HepG2 (cell line): Measurements from ENCODE around the gene PRRT2.

Experiments
- ARNT ChIP-seq: fragments of 450-650 bp; IDR thresholded peaks from 2 replicates; pipeline ENCODE4 v1.6.1; 2017
- BRCA1 ChIP-seq: sonication (generic); formaldehyde crosslinking; IDR thresholded peaks from 2 replicates; pipeline ENCODE4 v1.4.0; 2020; ENCODE audit warnings: missing genetic modification reagents
- ELF3 ChIP-seq: IDR thresholded peaks from 2 replicates; pipeline ENCODE4 v1.6.1; 2016; ENCODE audit warnings: missing genetic modification reagents, missing compliant biosample characterization
- GLI4 ChIP-seq: sonication (generic); formaldehyde crosslinking; IDR thresholded peaks from 2 replicates; pipeline ENCODE4 v1.5.1; 2020; ENCODE audit warnings: missing genetic modification reagents, mild to moderate bottlenecking, moderate library complexity, borderline replicate concordance
- RORA ChIP-seq: sonication (generic); formaldehyde crosslinking; IDR thresholded peaks from 2 replicates; pipeline ENCODE4 v1.5.0; 2020; ENCODE audit warnings: mild to moderate bottlenecking, missing genetic modification reagents, moderate library complexity
- SIX4 ChIP-seq: sonication (generic); formaldehyde crosslinking; IDR thresholded peaks from 2 replicates; pipeline ENCODE4 v1.4.0; 2020; ENCODE audit warnings: missing genetic modification reagents
- ZBTB1 ChIP-seq: sonication (generic); formaldehyde crosslinking; IDR thresholded peaks from 2 replicates; pipeline ENCODE4 v1.4.0; 2020; ENCODE audit warnings: missing genetic modification reagents, borderline replicate concordance
- ZBTB4 ChIP-seq: sonication (generic); formaldehyde crosslinking; IDR thresholded peaks from 2 replicates; pipeline ENCODE4 v1.4.0; 2020; ENCODE audit warnings: missing genetic modification reagents, mild to moderate bottlenecking, borderline replicate concordance
- ZNF75D ChIP-seq: sonication (generic); formaldehyde crosslinking; IDR thresholded peaks from 2 replicates; pipeline ENCODE4 v1.8.1; 2023; ENCODE audit warnings: missing genetic modification reagents, mild to moderate bottlenecking, borderline replicate concordance
- TF ChIP-seq, protein P1 (sequence below): IDR thresholded peaks from 2 replicates; pipeline ENCODE4 v1.6.1; 2012; ENCODE audit warnings: inconsistent platforms
- TF ChIP-seq, protein P2 (sequence below): sonication (generic); formaldehyde crosslinking; IDR thresholded peaks from 2 replicates; pipeline ENCODE4 v1.4.0; 2020; ENCODE audit warnings: missing genetic modification reagents
- TF ChIP-seq, protein P3 (sequence below): sonication (generic); formaldehyde crosslinking; IDR thresholded peaks from 2 replicates; pipeline ENCODE4 v1.5.0; 2020; ENCODE audit warnings: mild to moderate bottlenecking, missing genetic modification reagents, moderate library complexity

- TF ChIP-seq, protein P1, sequence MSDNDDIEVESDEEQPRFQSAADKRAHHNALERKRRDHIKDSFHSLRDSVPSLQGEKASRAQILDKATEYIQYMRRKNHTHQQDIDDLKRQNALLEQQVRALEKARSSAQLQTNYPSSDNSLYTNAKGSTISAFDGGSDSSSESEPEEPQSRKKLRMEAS = no peak
- TF ChIP-seq, protein P2, sequence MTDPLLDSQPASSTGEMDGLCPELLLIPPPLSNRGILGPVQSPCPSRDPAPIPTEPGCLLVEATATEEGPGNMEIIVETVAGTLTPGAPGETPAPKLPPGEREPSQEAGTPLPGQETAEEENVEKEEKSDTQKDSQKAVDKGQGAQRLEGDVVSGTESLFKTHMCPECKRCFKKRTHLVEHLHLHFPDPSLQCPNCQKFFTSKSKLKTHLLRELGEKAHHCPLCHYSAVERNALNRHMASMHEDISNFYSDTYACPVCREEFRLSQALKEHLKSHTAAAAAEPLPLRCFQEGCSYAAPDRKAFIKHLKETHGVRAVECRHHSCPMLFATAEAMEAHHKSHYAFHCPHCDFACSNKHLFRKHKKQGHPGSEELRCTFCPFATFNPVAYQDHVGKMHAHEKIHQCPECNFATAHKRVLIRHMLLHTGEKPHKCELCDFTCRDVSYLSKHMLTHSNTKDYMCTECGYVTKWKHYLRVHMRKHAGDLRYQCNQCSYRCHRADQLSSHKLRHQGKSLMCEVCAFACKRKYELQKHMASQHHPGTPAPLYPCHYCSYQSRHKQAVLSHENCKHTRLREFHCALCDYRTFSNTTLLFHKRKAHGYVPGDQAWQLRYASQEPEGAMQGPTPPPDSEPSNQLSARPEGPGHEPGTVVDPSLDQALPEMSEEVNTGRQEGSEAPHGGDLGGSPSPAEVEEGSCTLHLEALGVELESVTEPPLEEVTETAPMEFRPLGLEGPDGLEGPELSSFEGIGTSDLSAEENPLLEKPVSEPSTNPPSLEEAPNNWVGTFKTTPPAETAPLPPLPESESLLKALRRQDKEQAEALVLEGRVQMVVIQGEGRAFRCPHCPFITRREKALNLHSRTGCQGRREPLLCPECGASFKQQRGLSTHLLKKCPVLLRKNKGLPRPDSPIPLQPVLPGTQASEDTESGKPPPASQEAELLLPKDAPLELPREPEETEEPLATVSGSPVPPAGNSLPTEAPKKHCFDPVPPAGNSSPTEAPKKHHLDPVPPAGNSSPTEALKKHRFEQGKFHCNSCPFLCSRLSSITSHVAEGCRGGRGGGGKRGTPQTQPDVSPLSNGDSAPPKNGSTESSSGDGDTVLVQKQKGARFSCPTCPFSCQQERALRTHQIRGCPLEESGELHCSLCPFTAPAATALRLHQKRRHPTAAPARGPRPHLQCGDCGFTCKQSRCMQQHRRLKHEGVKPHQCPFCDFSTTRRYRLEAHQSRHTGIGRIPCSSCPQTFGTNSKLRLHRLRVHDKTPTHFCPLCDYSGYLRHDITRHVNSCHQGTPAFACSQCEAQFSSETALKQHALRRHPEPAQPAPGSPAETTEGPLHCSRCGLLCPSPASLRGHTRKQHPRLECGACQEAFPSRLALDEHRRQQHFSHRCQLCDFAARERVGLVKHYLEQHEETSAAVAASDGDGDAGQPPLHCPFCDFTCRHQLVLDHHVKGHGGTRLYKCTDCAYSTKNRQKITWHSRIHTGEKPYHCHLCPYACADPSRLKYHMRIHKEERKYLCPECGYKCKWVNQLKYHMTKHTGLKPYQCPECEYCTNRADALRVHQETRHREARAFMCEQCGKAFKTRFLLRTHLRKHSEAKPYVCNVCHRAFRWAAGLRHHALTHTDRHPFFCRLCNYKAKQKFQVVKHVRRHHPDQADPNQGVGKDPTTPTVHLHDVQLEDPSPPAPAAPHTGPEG (CRISPR knock-in tag) = no peak
- TF ChIP-seq BRCA1 (no peak), RORA (CRISPR knock-in tag) (no peak), ARNT (no peak), ELF3 (CRISPR knock-in tag) (no peak), ZBTB4 (CRISPR knock-in tag) (no peak), GLI4 (CRISPR knock-in tag) (no peak), SIX4 (CRISPR knock-in tag) (no peak), ZNF75D (CRISPR knock-in tag) (no peak), ZBTB1 (CRISPR knock-in tag) (no peak)
- TF ChIP-seq, protein P3, sequence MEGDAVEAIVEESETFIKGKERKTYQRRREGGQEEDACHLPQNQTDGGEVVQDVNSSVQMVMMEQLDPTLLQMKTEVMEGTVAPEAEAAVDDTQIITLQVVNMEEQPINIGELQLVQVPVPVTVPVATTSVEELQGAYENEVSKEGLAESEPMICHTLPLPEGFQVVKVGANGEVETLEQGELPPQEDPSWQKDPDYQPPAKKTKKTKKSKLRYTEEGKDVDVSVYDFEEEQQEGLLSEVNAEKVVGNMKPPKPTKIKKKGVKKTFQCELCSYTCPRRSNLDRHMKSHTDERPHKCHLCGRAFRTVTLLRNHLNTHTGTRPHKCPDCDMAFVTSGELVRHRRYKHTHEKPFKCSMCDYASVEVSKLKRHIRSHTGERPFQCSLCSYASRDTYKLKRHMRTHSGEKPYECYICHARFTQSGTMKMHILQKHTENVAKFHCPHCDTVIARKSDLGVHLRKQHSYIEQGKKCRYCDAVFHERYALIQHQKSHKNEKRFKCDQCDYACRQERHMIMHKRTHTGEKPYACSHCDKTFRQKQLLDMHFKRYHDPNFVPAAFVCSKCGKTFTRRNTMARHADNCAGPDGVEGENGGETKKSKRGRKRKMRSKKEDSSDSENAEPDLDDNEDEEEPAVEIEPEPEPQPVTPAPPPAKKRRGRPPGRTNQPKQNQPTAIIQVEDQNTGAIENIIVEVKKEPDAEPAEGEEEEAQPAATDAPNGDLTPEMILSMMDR (CRISPR knock-in tag) = no peak
These were observed 19.5 kb downstream of the PRRT2 start for GRCh38 chr16:29831490-29831889.
